Measurements from ENCODE around the gene KIAA0753.
A peak's percentile ranks its signal among the peaks of the same experiment; 100 is the strongest.

Gene KIAA0753

GRCh38 chr17:6679241-6679640, 38.7 kb upstream of the KIAA0753 start:
- no peak for DNase-seq (ENCODE audit: low read depth)
- no peak for TF ChIP-seq MYC (IDR thresholded peaks at IDR 0.05; ENCODE audit: low read depth, low read length)
- TF ChIP-seq MAX (IDR thresholded peaks at IDR 0.05; ENCODE audit: low read depth, low read length) = no peak
- TF ChIP-seq POLR2A (IDR thresholded peaks at IDR 0.05; ENCODE audit: extremely low read depth, insufficient read length) = no peak
- H3K4me3 ChIP-seq (ENCODE audit: low read depth, low read length) = no peak overlapping the region

- TF ChIP-seq MAX (IDR thresholded peaks at IDR 0.05; ENCODE audit: low read depth, low read length) (no peak), POLR2A (IDR thresholded peaks at IDR 0.05; ENCODE audit: extremely low read depth, insufficient read length) (no peak), MYC (IDR thresholded peaks at IDR 0.05; ENCODE audit: low read depth, low read length) (no peak), CTCF (IDR thresholded peaks at IDR 0.05; ENCODE audit: low read depth, low read length) (no peak)
- H3K4me3 ChIP-seq (ENCODE audit: low read depth, low read length) = no peak overlapping the region
- no peak for DNase-seq (ENCODE audit: low read depth)
Measured at GRCh38 chr17:6677946-6678345, 37.4 kb upstream of the KIAA0753 start.

- no peak overlapping the region for H3K4me3 ChIP-seq (ENCODE audit: low read depth, low read length)
- TF ChIP-seq POLR2A (IDR thresholded peaks at IDR 0.05; ENCODE audit: extremely low read depth, insufficient read length) = no peak
- no peak for TF ChIP-seq CTCF (IDR thresholded peaks at IDR 0.05; ENCODE audit: low read depth, low read length)
- TF ChIP-seq MAX (IDR thresholded peaks at IDR 0.05; ENCODE audit: low read depth, low read length) = peak; percentile 58; the same call in 1 of the 2 replicates
- peak; percentile 56; the same call in 1 of the 2 replicates for TF ChIP-seq MYC (IDR thresholded peaks at IDR 0.05; ENCODE audit: low read depth, low read length)
- peak; percentile 84 for DNase-seq (ENCODE audit: low read depth)
Measured at GRCh38 chr17:6677158-6677831, 36.8 kb upstream of the KIAA0753 start.

- no peak for TF ChIP-seq POLR2A (IDR thresholded peaks at IDR 0.05; ENCODE audit: extremely low read depth, insufficient read length)
- TF ChIP-seq MYC (IDR thresholded peaks at IDR 0.05; ENCODE audit: low read depth, low read length) = no peak
- TF ChIP-seq CTCF (IDR thresholded peaks at IDR 0.05; ENCODE audit: low read depth, low read length) = no peak
- no peak for TF ChIP-seq MAX (IDR thresholded peaks at IDR 0.05; ENCODE audit: low read depth, low read length)
- DNase-seq (ENCODE audit: low read depth) = no peak
- no peak overlapping the region for H3K4me3 ChIP-seq (ENCODE audit: low read depth, low read length)
Measured at GRCh38 chr17:6676802-6677157, 36.3 kb upstream of the KIAA0753 start.

- no peak overlapping the region for H3K4me3 ChIP-seq (ENCODE audit: low read depth, low read length)
- TF ChIP-seq POLR2A (IDR thresholded peaks at IDR 0.05; ENCODE audit: extremely low read depth, insufficient read length) = no peak
- no peak for TF ChIP-seq MAX (IDR thresholded peaks at IDR 0.05; ENCODE audit: low read depth, low read length)
- TF ChIP-seq CTCF (IDR thresholded peaks at IDR 0.05; ENCODE audit: low read depth, low read length) = no peak
- TF ChIP-seq MYC (IDR thresholded peaks at IDR 0.05; ENCODE audit: low read depth, low read length) = no peak
- no peak for DNase-seq (ENCODE audit: low read depth)
Measured at GRCh38 chr17:6675201-6675825, 34.8 kb upstream of the KIAA0753 start.

- DNase-seq (ENCODE audit: low read depth) = no peak
- no peak overlapping the region for H3K4me3 ChIP-seq (ENCODE audit: low read depth, low read length)
- TF ChIP-seq POLR2A (IDR thresholded peaks at IDR 0.05; ENCODE audit: extremely low read depth, insufficient read length) (no peak), CTCF (IDR thresholded peaks at IDR 0.05; ENCODE audit: low read depth, low read length) (no peak), MAX (IDR thresholded peaks at IDR 0.05; ENCODE audit: low read depth, low read length) (no peak), MYC (IDR thresholded peaks at IDR 0.05; ENCODE audit: low read depth, low read length) (no peak)
Measured at GRCh38 chr17:6674586-6674985, 34.1 kb upstream of the KIAA0753 start.

Measured in NB4 (cell line).